22Rv1 (cell line): Measurements from ENCODE around the gene NHLH2.

ENCODE experiments used
- ZFX ChIP-seq: fragments of 450-650 bp; IDR thresholded peaks from 2 replicates; pipeline ENCODE4 v1.6.1; 2017; ENCODE audit warnings: antibody characterized with exemption, borderline replicate concordance
- TF ChIP-seq, protein P1 (sequence below): fragments of 450-650 bp; IDR thresholded peaks from 2 replicates; pipeline ENCODE4 v1.5.1; 2017; ENCODE audit warnings: mild to moderate bottlenecking

DNA sequence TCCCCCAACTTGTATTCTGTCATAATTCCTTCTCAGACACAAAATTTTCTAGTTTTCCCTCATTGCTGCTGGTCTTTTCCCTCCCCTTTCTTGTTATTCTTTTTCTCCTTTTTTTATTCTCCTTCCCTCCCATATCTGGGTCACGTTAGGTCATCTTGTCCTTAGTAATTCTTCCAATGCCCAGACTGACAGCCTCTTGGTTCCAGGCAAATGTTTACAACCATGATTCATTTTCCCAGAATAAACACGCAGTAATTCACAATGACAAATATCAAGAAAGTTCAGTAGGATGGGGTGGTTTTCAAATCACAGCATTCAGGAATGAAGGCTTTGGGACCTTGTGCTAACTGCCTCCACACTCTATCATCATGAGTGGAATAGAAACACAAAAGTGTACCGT, 25.2 kb downstream of the NHLH2 start:
- TF ChIP-seq, protein P1, sequence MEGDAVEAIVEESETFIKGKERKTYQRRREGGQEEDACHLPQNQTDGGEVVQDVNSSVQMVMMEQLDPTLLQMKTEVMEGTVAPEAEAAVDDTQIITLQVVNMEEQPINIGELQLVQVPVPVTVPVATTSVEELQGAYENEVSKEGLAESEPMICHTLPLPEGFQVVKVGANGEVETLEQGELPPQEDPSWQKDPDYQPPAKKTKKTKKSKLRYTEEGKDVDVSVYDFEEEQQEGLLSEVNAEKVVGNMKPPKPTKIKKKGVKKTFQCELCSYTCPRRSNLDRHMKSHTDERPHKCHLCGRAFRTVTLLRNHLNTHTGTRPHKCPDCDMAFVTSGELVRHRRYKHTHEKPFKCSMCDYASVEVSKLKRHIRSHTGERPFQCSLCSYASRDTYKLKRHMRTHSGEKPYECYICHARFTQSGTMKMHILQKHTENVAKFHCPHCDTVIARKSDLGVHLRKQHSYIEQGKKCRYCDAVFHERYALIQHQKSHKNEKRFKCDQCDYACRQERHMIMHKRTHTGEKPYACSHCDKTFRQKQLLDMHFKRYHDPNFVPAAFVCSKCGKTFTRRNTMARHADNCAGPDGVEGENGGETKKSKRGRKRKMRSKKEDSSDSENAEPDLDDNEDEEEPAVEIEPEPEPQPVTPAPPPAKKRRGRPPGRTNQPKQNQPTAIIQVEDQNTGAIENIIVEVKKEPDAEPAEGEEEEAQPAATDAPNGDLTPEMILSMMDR = no peak
- no peak for TF ChIP-seq ZFX
